ENCODE measurements around the gene PTPRU.

GRCh38 chr1:29292344-29292743 is 56.0 kb downstream of the PTPRU start:
- TF ChIP-seq CTCF (IDR thresholded peaks at IDR 0.05) (no peak), ZFX (IDR thresholded peaks at IDR 0.05; ENCODE audit: borderline replicate concordance) (no peak)
